ENCODE data around the gene ZNF638.

DNA sequence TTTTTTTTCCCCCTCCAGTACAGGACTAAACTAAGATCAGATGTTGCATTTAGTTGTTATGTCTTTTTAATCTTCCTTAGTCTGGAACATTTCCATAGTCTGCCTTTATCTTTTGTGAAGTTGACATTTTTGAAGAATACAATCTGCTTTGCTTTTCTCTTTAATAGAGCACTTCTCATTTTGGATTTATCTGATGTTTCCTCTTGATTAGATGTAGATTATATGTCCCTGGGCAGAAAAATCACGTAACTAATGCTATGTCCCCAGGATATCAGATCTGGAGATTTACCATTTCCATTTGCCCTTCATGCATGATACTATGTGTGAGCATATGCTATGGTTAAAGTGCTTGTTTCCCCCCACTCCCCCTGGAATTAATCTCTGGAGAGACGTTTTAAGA is 6.2 kb downstream of the ZNF638 start:
- TF ChIP-seq, protein P1, sequence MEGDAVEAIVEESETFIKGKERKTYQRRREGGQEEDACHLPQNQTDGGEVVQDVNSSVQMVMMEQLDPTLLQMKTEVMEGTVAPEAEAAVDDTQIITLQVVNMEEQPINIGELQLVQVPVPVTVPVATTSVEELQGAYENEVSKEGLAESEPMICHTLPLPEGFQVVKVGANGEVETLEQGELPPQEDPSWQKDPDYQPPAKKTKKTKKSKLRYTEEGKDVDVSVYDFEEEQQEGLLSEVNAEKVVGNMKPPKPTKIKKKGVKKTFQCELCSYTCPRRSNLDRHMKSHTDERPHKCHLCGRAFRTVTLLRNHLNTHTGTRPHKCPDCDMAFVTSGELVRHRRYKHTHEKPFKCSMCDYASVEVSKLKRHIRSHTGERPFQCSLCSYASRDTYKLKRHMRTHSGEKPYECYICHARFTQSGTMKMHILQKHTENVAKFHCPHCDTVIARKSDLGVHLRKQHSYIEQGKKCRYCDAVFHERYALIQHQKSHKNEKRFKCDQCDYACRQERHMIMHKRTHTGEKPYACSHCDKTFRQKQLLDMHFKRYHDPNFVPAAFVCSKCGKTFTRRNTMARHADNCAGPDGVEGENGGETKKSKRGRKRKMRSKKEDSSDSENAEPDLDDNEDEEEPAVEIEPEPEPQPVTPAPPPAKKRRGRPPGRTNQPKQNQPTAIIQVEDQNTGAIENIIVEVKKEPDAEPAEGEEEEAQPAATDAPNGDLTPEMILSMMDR (tag by site-specific recombination; IDR thresholded peaks at IDR 0.05) = no peak
- TF ChIP-seq ZNF555 (tag by site-specific recombination; conservative IDR thresholded peaks at IDR 0.05) = no peak
- TF ChIP-seq ZNF354C (tag by site-specific recombination; IDR thresholded peaks at IDR 0.05; ENCODE audit: borderline replicate concordance, low read depth) = no peak
- TF ChIP-seq, protein P2, sequence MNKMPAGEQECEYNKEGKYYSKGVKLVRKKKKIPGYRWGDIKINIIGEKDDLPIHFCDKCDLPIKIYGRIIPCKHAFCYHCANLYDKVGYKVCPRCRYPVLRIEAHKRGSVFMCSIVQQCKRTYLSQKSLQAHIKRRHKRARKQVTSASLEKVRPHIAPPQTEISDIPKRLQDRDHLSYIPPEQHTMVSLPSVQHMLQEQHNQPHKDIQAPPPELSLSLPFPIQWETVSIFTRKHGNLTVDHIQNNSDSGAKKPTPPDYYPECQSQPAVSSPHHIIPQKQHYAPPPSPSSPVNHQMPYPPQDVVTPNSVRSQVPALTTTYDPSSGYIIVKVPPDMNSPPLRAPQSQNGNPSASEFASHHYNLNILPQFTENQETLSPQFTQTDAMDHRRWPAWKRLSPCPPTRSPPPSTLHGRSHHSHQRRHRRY (tag by site-specific recombination; IDR thresholded peaks at IDR 0.05) = no peak
- no peak for TF ChIP-seq ZNF707 (tag by site-specific recombination; IDR thresholded peaks at IDR 0.05)
